SK-N-MC (cell line): ENCODE measurements around the gene DMRTC2.

Experiments used
- EZH2 ChIP-seq: fragments of 200-600 bp; sonication (generic); IDR thresholded peaks from one replicate; pipeline ENCODE4 v1.6.1; 2017; ENCODE audit warnings: antibody characterized with exemption
- POLR2AphosphoS5 ChIP-seq: IDR thresholded peaks from 2 replicates; pipeline ENCODE4 v1.6.1; 2012; ENCODE audit warnings: mild to moderate bottlenecking, low read depth, low read length, borderline replicate concordance

DNA sequence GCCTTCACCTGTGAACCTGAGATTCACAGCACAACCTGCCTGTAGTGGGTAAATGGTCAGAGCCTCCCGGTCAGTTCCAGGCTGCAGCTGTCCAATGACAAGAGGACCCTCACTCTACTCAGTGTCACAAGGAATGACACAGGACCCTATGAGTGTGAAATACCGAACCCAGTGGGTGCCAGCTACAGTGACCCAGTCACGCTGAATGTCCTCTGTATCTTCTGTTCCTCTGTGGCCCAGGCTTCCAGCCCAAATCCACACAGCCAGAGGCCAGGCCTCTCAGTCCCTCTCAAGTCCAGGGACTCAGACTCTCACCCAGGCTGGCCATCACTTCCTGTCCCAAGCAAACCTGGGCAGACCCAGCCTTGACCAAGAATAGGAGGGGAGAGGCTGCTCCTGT lies 37.7 kb upstream of the DMRTC2 start:
- TF ChIP-seq POLR2AphosphoS5 (no peak), EZH2 (no peak)
